K562 (cell line): ENCODE results near the gene AP2A2.

Experiments used
- FOXK2 ChIP-seq, 2 experiments: fragments of 450-650 bp; IDR thresholded peaks in 1 of 2; conservative IDR thresholded peaks in 1 of 2; 2 replicates each; pipeline ENCODE4 v1.6.1; 2016; ENCODE audit warnings: low read depth in 2 of 2, mild to moderate bottlenecking in 1 of 2
- PRMT5 ChIP-seq: sonication (generic); formaldehyde crosslinking; IDR thresholded peaks from 2 replicates; pipeline ENCODE4 v1.5.0; 2020; ENCODE audit warnings: missing genetic modification reagents
- SMARCC2 ChIP-seq: fragments of 450-650 bp; IDR thresholded peaks from 2 replicates; pipeline ENCODE4 v1.6.1; 2017; ENCODE audit warnings: antibody characterized with exemption, moderate library complexity, mild to moderate bottlenecking, low read depth
- SRF ChIP-seq, 2 experiments: fragments of 250-450, 450-650 bp in 1 of 2; sonication (Bioruptor Pico) in 1 of 2; sonication (generic) in 1 of 2; formaldehyde crosslinking; IDR thresholded peaks; 2 replicates each; pipeline versions ENCODE4 v1.5.0 to v1.5.1; 2020 to 2022; ENCODE audit warnings: mild to moderate bottlenecking in 1 of 2, missing genetic modification reagents in 1 of 2
- TCF7 ChIP-seq: sonication (generic); IDR thresholded peaks from 2 replicates; pipeline ENCODE4 v1.6.1; 2016; ENCODE audit warnings: antibody characterized with exemption, borderline replicate concordance
- ZNF780A ChIP-seq: fragments of 250-450 bp; sonication (Bioruptor Pico); IDR thresholded peaks from 2 replicates; pipeline ENCODE4 v1.5.0; 2021; ENCODE audit warnings: mild to moderate bottlenecking
- TF ChIP-seq, protein P1 (sequence below), 3 experiments: IDR thresholded peaks in 2 of 3; conservative IDR thresholded peaks in 1 of 3; 2 replicates each; pipeline ENCODE4 v1.5.1; 2011 to 2012; ENCODE audit warnings: low read length in 3 of 3, mild to moderate bottlenecking in 3 of 3, control low read depth in 2 of 3, improper control_type of control experiment in 1 of 3, inconsistent platforms in 1 of 3, low read depth in 1 of 3, mixed read lengths in 1 of 3, moderate library complexity in 1 of 3; ENCODE audit not compliant: insufficient read depth in 2 of 3
- TF ChIP-seq, protein P2 (sequence below): sonication (generic); formaldehyde crosslinking; IDR thresholded peaks from 2 replicates; pipeline ENCODE4 v1.8.1; 2022; ENCODE audit warnings: missing genetic modification reagents
- TF ChIP-seq, protein P3 (sequence below): sonication (generic); formaldehyde crosslinking; IDR thresholded peaks from 2 replicates; pipeline ENCODE4 v1.8.0; 2022; ENCODE audit warnings: mild to moderate bottlenecking, low read depth, missing genetic modification reagents
- TF ChIP-seq, protein P4 (sequence below), 3 experiments: fragments of 200-800 bp in 1 of 3; fragments of 250-450 bp in 1 of 3; fragments of 450-650 bp in 1 of 3; sonication (Bioruptor Pico) in 1 of 3; sonication (Bioruptor generic) in 1 of 3; formaldehyde crosslinking in 1 of 3; IDR thresholded peaks; 2 replicates each; pipeline versions ENCODE4 v1.6.1 to v1.8.0; 2016 to 2022; ENCODE audit warnings: mild to moderate bottlenecking in 2 of 3, missing genetic modification characterization in 2 of 3, missing compliant biosample characterization in 1 of 3, moderate library complexity in 1 of 3
- TF ChIP-seq, protein P5 (sequence below), 2 experiments: fragments of 450-650 bp; formaldehyde crosslinking in 1 of 2; IDR thresholded peaks; 2 replicates each; pipeline versions ENCODE4 v1.4.0 to v1.6.1; 2014 to 2020; ENCODE audit warnings: mild to moderate bottlenecking in 2 of 2, borderline replicate concordance in 1 of 2, low read depth in 1 of 2

DNA sequence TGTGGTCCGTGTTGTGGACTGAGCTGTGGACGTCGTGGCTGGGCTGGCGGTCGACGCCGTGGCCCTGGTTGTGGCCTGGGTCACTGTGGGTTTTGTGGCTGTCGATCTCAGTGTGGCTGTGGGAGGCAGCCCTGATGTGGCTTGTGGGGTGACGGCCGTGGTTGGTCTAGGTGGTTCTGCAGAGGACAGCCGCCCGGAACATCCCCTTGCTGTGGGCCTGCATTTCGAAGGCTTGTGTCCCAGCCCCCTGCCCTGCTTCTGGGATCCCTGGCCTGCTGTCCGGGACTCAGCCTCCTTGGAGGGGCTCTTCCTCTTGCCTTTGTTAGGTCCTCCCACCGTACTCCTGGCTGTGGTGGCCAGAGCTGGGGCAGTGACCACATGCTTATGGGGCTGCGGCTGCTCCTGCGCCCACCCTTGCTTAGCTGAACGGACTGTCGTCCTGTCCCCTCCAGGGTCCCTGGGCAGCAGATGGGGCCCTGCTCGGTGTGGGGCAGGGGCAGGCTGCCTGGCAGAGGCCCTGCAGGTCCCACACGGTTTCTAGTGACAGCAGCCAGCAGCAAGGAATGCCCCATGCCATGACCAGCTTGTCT lies 93.7 kb downstream of the AP2A2 start:
- TF ChIP-seq, protein P1, sequence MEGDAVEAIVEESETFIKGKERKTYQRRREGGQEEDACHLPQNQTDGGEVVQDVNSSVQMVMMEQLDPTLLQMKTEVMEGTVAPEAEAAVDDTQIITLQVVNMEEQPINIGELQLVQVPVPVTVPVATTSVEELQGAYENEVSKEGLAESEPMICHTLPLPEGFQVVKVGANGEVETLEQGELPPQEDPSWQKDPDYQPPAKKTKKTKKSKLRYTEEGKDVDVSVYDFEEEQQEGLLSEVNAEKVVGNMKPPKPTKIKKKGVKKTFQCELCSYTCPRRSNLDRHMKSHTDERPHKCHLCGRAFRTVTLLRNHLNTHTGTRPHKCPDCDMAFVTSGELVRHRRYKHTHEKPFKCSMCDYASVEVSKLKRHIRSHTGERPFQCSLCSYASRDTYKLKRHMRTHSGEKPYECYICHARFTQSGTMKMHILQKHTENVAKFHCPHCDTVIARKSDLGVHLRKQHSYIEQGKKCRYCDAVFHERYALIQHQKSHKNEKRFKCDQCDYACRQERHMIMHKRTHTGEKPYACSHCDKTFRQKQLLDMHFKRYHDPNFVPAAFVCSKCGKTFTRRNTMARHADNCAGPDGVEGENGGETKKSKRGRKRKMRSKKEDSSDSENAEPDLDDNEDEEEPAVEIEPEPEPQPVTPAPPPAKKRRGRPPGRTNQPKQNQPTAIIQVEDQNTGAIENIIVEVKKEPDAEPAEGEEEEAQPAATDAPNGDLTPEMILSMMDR (IDR thresholded peaks at IDR 0.05 in 2 of 3, conservative IDR thresholded peaks at IDR 0.05 in 1 of 3; ENCODE audit: insufficient read depth in 2 of 3, low read depth in 1 of 3, low read length in 3 of 3), result no peak
- TF ChIP-seq, protein P2, sequence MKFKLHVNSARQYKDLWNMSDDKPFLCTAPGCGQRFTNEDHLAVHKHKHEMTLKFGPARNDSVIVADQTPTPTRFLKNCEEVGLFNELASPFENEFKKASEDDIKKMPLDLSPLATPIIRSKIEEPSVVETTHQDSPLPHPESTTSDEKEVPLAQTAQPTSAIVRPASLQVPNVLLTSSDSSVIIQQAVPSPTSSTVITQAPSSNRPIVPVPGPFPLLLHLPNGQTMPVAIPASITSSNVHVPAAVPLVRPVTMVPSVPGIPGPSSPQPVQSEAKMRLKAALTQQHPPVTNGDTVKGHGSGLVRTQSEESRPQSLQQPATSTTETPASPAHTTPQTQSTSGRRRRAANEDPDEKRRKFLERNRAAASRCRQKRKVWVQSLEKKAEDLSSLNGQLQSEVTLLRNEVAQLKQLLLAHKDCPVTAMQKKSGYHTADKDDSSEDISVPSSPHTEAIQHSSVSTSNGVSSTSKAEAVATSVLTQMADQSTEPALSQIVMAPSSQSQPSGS (CRISPR knock-in tag), result no peak
- TF ChIP-seq, protein P3, sequence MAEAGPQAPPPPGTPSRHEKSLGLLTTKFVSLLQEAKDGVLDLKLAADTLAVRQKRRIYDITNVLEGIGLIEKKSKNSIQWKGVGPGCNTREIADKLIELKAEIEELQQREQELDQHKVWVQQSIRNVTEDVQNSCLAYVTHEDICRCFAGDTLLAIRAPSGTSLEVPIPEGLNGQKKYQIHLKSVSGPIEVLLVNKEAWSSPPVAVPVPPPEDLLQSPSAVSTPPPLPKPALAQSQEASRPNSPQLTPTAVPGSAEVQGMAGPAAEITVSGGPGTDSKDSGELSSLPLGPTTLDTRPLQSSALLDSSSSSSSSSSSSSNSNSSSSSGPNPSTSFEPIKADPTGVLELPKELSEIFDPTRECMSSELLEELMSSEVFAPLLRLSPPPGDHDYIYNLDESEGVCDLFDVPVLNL (CRISPR knock-in tag), result no peak
- TF ChIP-seq SMARCC2, result no peak
- TF ChIP-seq ZNF780A, result no peak
- TF ChIP-seq, protein P4, sequence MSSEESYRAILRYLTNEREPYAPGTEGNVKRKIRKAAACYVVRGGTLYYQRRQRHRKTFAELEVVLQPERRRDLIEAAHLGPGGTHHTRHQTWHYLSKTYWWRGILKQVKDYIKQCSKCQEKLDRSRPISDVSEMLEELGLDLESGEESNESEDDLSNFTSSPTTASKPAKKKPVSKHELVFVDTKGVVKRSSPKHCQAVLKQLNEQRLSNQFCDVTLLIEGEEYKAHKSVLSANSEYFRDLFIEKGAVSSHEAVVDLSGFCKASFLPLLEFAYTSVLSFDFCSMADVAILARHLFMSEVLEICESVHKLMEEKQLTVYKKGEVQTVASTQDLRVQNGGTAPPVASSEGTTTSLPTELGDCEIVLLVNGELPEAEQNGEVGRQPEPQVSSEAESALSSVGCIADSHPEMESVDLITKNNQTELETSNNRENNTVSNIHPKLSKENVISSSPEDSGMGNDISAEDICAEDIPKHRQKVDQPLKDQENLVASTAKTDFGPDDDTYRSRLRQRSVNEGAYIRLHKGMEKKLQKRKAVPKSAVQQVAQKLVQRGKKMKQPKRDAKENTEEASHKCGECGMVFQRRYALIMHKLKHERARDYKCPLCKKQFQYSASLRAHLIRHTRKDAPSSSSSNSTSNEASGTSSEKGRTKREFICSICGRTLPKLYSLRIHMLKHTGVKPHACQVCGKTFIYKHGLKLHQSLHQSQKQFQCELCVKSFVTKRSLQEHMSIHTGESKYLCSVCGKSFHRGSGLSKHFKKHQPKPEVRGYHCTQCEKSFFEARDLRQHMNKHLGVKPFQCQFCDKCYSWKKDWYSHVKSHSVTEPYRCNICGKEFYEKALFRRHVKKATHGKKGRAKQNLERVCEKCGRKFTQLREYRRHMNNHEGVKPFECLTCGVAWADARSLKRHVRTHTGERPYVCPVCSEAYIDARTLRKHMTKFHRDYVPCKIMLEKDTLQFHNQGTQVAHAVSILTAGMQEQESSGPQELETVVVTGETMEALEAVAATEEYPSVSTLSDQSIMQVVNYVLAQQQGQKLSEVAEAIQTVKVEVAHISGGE (CRISPR knock-in tag; IDR thresholded peaks at IDR 0.05), result no peak
- TF ChIP-seq, protein P5, sequence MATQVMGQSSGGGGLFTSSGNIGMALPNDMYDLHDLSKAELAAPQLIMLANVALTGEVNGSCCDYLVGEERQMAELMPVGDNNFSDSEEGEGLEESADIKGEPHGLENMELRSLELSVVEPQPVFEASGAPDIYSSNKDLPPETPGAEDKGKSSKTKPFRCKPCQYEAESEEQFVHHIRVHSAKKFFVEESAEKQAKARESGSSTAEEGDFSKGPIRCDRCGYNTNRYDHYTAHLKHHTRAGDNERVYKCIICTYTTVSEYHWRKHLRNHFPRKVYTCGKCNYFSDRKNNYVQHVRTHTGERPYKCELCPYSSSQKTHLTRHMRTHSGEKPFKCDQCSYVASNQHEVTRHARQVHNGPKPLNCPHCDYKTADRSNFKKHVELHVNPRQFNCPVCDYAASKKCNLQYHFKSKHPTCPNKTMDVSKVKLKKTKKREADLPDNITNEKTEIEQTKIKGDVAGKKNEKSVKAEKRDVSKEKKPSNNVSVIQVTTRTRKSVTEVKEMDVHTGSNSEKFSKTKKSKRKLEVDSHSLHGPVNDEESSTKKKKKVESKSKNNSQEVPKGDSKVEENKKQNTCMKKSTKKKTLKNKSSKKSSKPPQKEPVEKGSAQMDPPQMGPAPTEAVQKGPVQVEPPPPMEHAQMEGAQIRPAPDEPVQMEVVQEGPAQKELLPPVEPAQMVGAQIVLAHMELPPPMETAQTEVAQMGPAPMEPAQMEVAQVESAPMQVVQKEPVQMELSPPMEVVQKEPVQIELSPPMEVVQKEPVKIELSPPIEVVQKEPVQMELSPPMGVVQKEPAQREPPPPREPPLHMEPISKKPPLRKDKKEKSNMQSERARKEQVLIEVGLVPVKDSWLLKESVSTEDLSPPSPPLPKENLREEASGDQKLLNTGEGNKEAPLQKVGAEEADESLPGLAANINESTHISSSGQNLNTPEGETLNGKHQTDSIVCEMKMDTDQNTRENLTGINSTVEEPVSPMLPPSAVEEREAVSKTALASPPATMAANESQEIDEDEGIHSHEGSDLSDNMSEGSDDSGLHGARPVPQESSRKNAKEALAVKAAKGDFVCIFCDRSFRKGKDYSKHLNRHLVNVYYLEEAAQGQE (IDR thresholded peaks at IDR 0.05; ENCODE audit: borderline replicate concordance), result no peak
- TF ChIP-seq, protein P5 (CRISPR knock-in tag; IDR thresholded peaks at IDR 0.05; ENCODE audit: low read depth), result no peak
- no peak for TF ChIP-seq SRF (CRISPR knock-in tag; IDR thresholded peaks at IDR 0.05)
- TF ChIP-seq FOXK2 (conservative IDR thresholded peaks at IDR 0.05 in 1 of 2, IDR thresholded peaks at IDR 0.05 in 1 of 2; ENCODE audit: low read depth in 2 of 2), result no peak
- no peak for TF ChIP-seq TCF7
- TF ChIP-seq PRMT5, result no peak
